WTC11 (cell line): ENCODE data around the gene LTBP2. TPM values are rescaled to one million over a fixed set of nuclear protein-coding genes. Genes with fewer than 3 reads are reported as not detected.

Experiments used
- ATAC-seq: fragments of 200-7000 bp; cut with Tn5 transposase; 2 replicates; pipeline ENCODE4 v1.10.0; 2021; ENCODE audit warnings: mild to moderate bottlenecking, moderate library complexity
- CTCF ChIA-PET: fragments of 300-600 bp; sonication (Branson Sonifier 250); formaldehyde crosslinking; loops from one replicate; lab custom pipeline; 2021; ENCODE audit warnings: antibody characterized with exemption; lab: Charles Lee
- POLR2A ChIA-PET: fragments of 350-600 bp; sonication (Branson Sonifier 250); formaldehyde crosslinking; loops from one replicate; lab custom pipeline; 2021; ENCODE audit warnings: antibody characterized with exemption; lab: Charles Lee
- DNase-seq: peaks from one replicate; pipeline ENCODE4 v3.0.0; 2021; ENCODE audit warnings: low spot score
- H3K27ac Mint-ChIP-seq: 2 replicates; pipeline ENCODE4 v1.8.0; 2021; ENCODE audit warnings: mixed read lengths
- H3K27me3 Mint-ChIP-seq: 2 replicates; pipeline ENCODE4 v1.8.0; 2021; ENCODE audit warnings: low read depth, mild to moderate bottlenecking, moderate library complexity, mixed read lengths
- H3K36me3 Mint-ChIP-seq: 2 replicates; pipeline ENCODE4 v1.8.0; 2021; ENCODE audit warnings: mixed read lengths
- H3K4me1 Mint-ChIP-seq: 2 replicates; pipeline ENCODE4 v1.8.0; 2022; ENCODE audit warnings: mixed read lengths
- H3K4me3 Mint-ChIP-seq: 2 replicates; pipeline ENCODE4 v1.8.0; 2021; ENCODE audit warnings: mild to moderate bottlenecking, moderate library complexity, mixed read lengths
- H3K9me3 Mint-ChIP-seq: 2 replicates; pipeline ENCODE4 v1.8.0; 2021; ENCODE audit warnings: mixed read lengths
- ARID4B ChIP-seq: sonication (generic); formaldehyde crosslinking; IDR thresholded peaks from 2 replicates; pipeline ENCODE4 v1.8.0; 2023; ENCODE audit warnings: missing genetic modification reagents, mild to moderate bottlenecking, borderline replicate concordance
- CBFB ChIP-seq: sonication (generic); formaldehyde crosslinking; IDR thresholded peaks from 2 replicates; pipeline ENCODE4 v1.8.1; 2022; ENCODE audit warnings: mild to moderate bottlenecking, low read depth, missing genetic modification reagents
- ELF4 ChIP-seq: sonication (generic); formaldehyde crosslinking; IDR thresholded peaks from 2 replicates; pipeline ENCODE4 v1.8.1; 2022; ENCODE audit warnings: low read depth, mild to moderate bottlenecking, moderate library complexity, missing genetic modification reagents
- ESRRA ChIP-seq: sonication (generic); formaldehyde crosslinking; IDR thresholded peaks from 2 replicates; pipeline ENCODE4 v1.8.1; 2022; ENCODE audit warnings: mild to moderate bottlenecking, missing genetic modification reagents, borderline replicate concordance
- GABPB1 ChIP-seq: sonication (generic); formaldehyde crosslinking; IDR thresholded peaks from 2 replicates; pipeline ENCODE4 v1.8.1; 2023; ENCODE audit warnings: mild to moderate bottlenecking, missing genetic modification reagents
- GRHL2 ChIP-seq: fragments of 250-450 bp; sonication (Bioruptor Pico); IDR thresholded peaks from 2 replicates; pipeline ENCODE4 v1.8.0; 2022; ENCODE audit warnings: mild to moderate bottlenecking, moderate library complexity; ENCODE audit not compliant: insufficient replicate concordance, severe bottlenecking
- HMGA2 ChIP-seq: fragments of 250-450 bp; sonication (Bioruptor Pico); IDR thresholded peaks from 2 replicates; pipeline ENCODE4 v1.4.0; 2021; ENCODE audit warnings: mild to moderate bottlenecking, moderate library complexity
- JUN ChIP-seq: sonication (generic); formaldehyde crosslinking; IDR thresholded peaks from 2 replicates; pipeline ENCODE4 v1.8.0; 2023; ENCODE audit warnings: mild to moderate bottlenecking, missing genetic modification reagents
- MAX ChIP-seq: sonication (generic); formaldehyde crosslinking; IDR thresholded peaks from 2 replicates; pipeline ENCODE4 v1.8.0; 2022; ENCODE audit warnings: mild to moderate bottlenecking, missing genetic modification reagents
- MYBL2 ChIP-seq: sonication (generic); formaldehyde crosslinking; IDR thresholded peaks from 2 replicates; pipeline ENCODE4 v1.8.1; 2023; ENCODE audit warnings: mild to moderate bottlenecking, moderate library complexity, missing genetic modification reagents
- NR3C1 ChIP-seq: sonication (generic); formaldehyde crosslinking; conservative IDR thresholded peaks from 2 replicates; pipeline ENCODE4 v1.8.1; 2023; ENCODE audit warnings: low read depth, mild to moderate bottlenecking, missing genetic modification reagents
- PREB ChIP-seq: sonication (generic); formaldehyde crosslinking; IDR thresholded peaks from 2 replicates; pipeline ENCODE4 v1.8.1; 2022; ENCODE audit warnings: mild to moderate bottlenecking, missing genetic modification reagents, moderate library complexity, borderline replicate concordance
- RELA ChIP-seq: sonication (generic); formaldehyde crosslinking; IDR thresholded peaks from 2 replicates; pipeline ENCODE4 v1.8.1; 2022; ENCODE audit warnings: missing genetic modification reagents, mild to moderate bottlenecking, borderline replicate concordance
- TEAD1 ChIP-seq: sonication (generic); formaldehyde crosslinking; IDR thresholded peaks from 2 replicates; pipeline ENCODE4 v1.8.0; 2022; ENCODE audit warnings: mild to moderate bottlenecking, missing genetic modification reagents
- TP53 ChIP-seq: sonication (generic); formaldehyde crosslinking; IDR thresholded peaks from 2 replicates; pipeline ENCODE4 v1.8.1; 2023; ENCODE audit warnings: mild to moderate bottlenecking, missing genetic modification reagents
- ZNF121 ChIP-seq: sonication (generic); formaldehyde crosslinking; IDR thresholded peaks from 2 replicates; pipeline ENCODE4 v1.8.0; 2023; ENCODE audit warnings: missing genetic modification reagents
- ZNF232 ChIP-seq: sonication (generic); formaldehyde crosslinking; IDR thresholded peaks from 2 replicates; pipeline ENCODE4 v1.8.0; 2022; ENCODE audit warnings: mild to moderate bottlenecking, missing genetic modification reagents
- ZNF281 ChIP-seq: sonication (generic); formaldehyde crosslinking; IDR thresholded peaks from 2 replicates; pipeline ENCODE4 v1.8.0; 2023; ENCODE audit warnings: mild to moderate bottlenecking, missing genetic modification reagents
- ZNF317 ChIP-seq: sonication (generic); formaldehyde crosslinking; IDR thresholded peaks from 2 replicates; pipeline ENCODE4 v1.8.1; 2023; ENCODE audit warnings: low read depth, mild to moderate bottlenecking, moderate library complexity, missing genetic modification reagents, borderline replicate concordance
- total RNA-seq: library from RNA; stranded (reverse); gene quantifications from 3 replicates; pipeline ENCODE4 v1.2.3, GENCODE V29; 2021
- TF ChIP-seq, protein P1 (sequence below): fragments of 200-600 bp; IDR thresholded peaks from 2 replicates; pipeline ENCODE4 v1.8.0; 2022; ENCODE audit warnings: antibody characterized with exemption
- TF ChIP-seq, protein P2 (sequence below): sonication (generic); formaldehyde crosslinking; IDR thresholded peaks from 2 replicates; pipeline ENCODE4 v1.8.0; 2022; ENCODE audit warnings: mild to moderate bottlenecking, missing genetic modification reagents

LTBP2 gene
- total RNA-seq, 1 experiment from 2014 or later: 1.2 TPM

- CTCF ChIA-PET: interaction anchor here (0.5 to 4.3 kb wide), 43 partner anchors 9 to 934 kb away, joined by 3 to 58 read pairs (median 4); partner anchors contain the start of genes ISCA2, LTBP2 and NPC2
- POLR2A ChIA-PET: interaction anchor here (1.5 kb wide), 1 partner anchor 9 kb away, joined by 6 read pairs; the partner anchor contains the start of genes ISCA2 and NPC2
Measured at GRCh38 chr14:74502236-74503019, 109.6 kb downstream of the LTBP2 start.

DNA sequence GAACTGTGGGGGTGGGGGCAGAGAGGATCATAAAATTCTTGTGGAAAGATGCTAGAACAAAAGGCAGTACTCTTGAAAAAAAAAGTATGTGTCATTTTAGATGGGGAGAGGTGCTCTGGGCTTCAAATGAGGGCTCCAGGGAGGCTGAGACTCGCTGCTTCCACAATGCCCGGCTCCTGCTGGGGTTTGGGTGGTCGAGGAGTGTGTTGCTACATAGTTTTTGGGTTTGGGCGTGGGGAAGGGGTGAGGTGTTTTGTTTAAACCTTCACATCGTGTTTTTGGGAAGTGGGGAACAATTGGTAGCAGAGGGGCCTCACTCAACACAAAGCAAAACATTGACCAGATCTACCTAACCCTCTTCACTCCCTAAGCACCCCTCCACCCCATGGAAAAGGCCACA, 110.3 kb downstream of the LTBP2 start:
- H3K4me1 Mint-ChIP-seq: peaks cover 34% of the 10 kb centered on the region
- peak overlapping the region; percentile 91; the same call in 1 of the 2 replicates for H3K27ac Mint-ChIP-seq

More at GRCh38 chr14:74502236-74503019, 109.6 kb downstream of the LTBP2 start:
- Mint-ChIP-seq H3K9me3 (no peaks in the 10 kb centered on the region), H3K36me3 (0 out of 2 replicates have a peak, but pooled peaks cover 3% of the 10 kb centered on the region), H3K4me3 (no peak overlapping the region), H3K4me1 (peaks cover 34% of the 10 kb centered on the region), H3K27me3 (no peaks in the 10 kb centered on the region), H3K27ac (peak overlapping the region; percentile 71; the same call in 1 of the 2 replicates)
- ATAC-seq (peak; percentile 43), DNase-seq (peak; percentile 58)
- TF ChIP-seq PREB (CRISPR knock-in tag): no peak
- TF ChIP-seq, protein P1, sequence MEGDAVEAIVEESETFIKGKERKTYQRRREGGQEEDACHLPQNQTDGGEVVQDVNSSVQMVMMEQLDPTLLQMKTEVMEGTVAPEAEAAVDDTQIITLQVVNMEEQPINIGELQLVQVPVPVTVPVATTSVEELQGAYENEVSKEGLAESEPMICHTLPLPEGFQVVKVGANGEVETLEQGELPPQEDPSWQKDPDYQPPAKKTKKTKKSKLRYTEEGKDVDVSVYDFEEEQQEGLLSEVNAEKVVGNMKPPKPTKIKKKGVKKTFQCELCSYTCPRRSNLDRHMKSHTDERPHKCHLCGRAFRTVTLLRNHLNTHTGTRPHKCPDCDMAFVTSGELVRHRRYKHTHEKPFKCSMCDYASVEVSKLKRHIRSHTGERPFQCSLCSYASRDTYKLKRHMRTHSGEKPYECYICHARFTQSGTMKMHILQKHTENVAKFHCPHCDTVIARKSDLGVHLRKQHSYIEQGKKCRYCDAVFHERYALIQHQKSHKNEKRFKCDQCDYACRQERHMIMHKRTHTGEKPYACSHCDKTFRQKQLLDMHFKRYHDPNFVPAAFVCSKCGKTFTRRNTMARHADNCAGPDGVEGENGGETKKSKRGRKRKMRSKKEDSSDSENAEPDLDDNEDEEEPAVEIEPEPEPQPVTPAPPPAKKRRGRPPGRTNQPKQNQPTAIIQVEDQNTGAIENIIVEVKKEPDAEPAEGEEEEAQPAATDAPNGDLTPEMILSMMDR: peak; percentile 31; the same call in 1 of the 2 replicates

GRCh38 chr14:74501135-74501614, 110.9 kb downstream of the LTBP2 start:
- Mint-ChIP-seq H3K4me3 (no peak overlapping the region), H3K36me3 (0 out of 2 replicates have a peak, but pooled peaks cover 3% of the 10 kb centered on the region), H3K4me1 (peaks cover 34% of the 10 kb centered on the region), H3K9me3 (no peaks in the 10 kb centered on the region), H3K27me3 (no peaks in the 10 kb centered on the region), H3K27ac (peak overlapping the region; percentile 91)
- ChIA-PET CTCF (interaction anchor here (0.5 to 4.3 kb wide), 26 partner anchors 8 to 210 kb away, joined by 3 to 58 read pairs (median 4); partner anchors contain the start of genes ISCA2, LTBP2 and NPC2), POLR2A (interaction anchor here (0.6 to 1.7 kb wide), 3 partner anchors 8 to 153 kb away, joined by 3 to 6 read pairs (median 5); partner anchors contain the start of genes ISCA2, NPC2 and VRTN)
- ATAC-seq (peak; percentile 87), DNase-seq (peak; percentile 79)
- TF ChIP-seq ARID4B (0 out of 2 replicates have a peak, but pooled peaks have one; percentile 46), MAX (CRISPR knock-in tag) (peak; percentile 70), ESRRA (CRISPR knock-in tag) (no peak), ZNF281 (CRISPR knock-in tag) (no peak), ZNF232 (CRISPR knock-in tag) (no peak), TP53 (no peak)
- TF ChIP-seq, protein P2, sequence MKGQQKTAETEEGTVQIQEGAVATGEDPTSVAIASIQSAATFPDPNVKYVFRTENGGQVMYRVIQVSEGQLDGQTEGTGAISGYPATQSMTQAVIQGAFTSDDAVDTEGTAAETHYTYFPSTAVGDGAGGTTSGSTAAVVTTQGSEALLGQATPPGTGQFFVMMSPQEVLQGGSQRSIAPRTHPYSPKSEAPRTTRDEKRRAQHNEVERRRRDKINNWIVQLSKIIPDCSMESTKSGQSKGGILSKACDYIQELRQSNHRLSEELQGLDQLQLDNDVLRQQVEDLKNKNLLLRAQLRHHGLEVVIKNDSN (CRISPR knock-in tag): no peak
- TF ChIP-seq, protein P1: 0 out of 2 replicates have a peak, but pooled peaks have one; percentile 29

More for the DNA sequence above, 110.3 kb downstream of the LTBP2 start:
- no peaks in the 10 kb centered on the region for H3K27me3 Mint-ChIP-seq
- TF ChIP-seq TEAD1 (CRISPR knock-in tag) (no peak), MYBL2 (CRISPR knock-in tag) (no peak), HMGA2 (CRISPR knock-in tag) (no peak), RELA (CRISPR knock-in tag) (no peak), JUN (CRISPR knock-in tag) (no peak), ZNF317 (no peak), ZNF232 (CRISPR knock-in tag) (no peak), GABPB1 (CRISPR knock-in tag) (no peak), CBFB (CRISPR knock-in tag) (no peak), ZNF121 (CRISPR knock-in tag) (no peak), ELF4 (CRISPR knock-in tag) (no peak), GRHL2 (CRISPR knock-in tag) (no peak), NR3C1 (no peak)
- TF ChIP-seq, all 79 proteins: peak for 0
- Mint-ChIP-seq H3K36me3 (0 out of 2 replicates have a peak, but pooled peaks cover 3% of the 10 kb centered on the region), H3K9me3 (no peaks in the 10 kb centered on the region), H3K4me3 (no peak overlapping the region)
- no peak for DNase-seq
- no peak for ATAC-seq
- ChIA-PET POLR2A (interaction anchor here (0.6 to 1.5 kb wide), 2 partner anchors 8 to 108 kb away, joined by 3 to 6 read pairs; partner anchors contain the start of genes ISCA2 and NPC2), CTCF (interaction anchor here (0.5 to 4.3 kb wide), 33 partner anchors 9 to 935 kb away, joined by 3 to 58 read pairs (median 4); partner anchors contain the start of genes ISCA2, LTBP2 and NPC2)
